Lower leg skin (tissue), 3 donors: ENCODE measurements around the gene DNAH8.

ENCODE experiments used
- POLR2A ChIP-seq, 2 donors: fragments of 450-650 bp; IDR thresholded peaks; one replicate each; pipeline ENCODE4 v1.6.1; 2016 to 2017; ENCODE audit warnings: antibody characterized with exemption in 2 of 2, mild to moderate bottlenecking in 1 of 2, moderate library complexity in 1 of 2
- TF ChIP-seq, protein P1 (sequence below), 3 donors: fragments of 450-650 bp; IDR thresholded peaks; one replicate each; pipeline ENCODE4 v1.5.1; 2016; ENCODE audit warnings: antibody characterized with exemption in 3 of 3, mild to moderate bottlenecking in 3 of 3, moderate library complexity in 2 of 3

- TF ChIP-seq, protein P1, sequence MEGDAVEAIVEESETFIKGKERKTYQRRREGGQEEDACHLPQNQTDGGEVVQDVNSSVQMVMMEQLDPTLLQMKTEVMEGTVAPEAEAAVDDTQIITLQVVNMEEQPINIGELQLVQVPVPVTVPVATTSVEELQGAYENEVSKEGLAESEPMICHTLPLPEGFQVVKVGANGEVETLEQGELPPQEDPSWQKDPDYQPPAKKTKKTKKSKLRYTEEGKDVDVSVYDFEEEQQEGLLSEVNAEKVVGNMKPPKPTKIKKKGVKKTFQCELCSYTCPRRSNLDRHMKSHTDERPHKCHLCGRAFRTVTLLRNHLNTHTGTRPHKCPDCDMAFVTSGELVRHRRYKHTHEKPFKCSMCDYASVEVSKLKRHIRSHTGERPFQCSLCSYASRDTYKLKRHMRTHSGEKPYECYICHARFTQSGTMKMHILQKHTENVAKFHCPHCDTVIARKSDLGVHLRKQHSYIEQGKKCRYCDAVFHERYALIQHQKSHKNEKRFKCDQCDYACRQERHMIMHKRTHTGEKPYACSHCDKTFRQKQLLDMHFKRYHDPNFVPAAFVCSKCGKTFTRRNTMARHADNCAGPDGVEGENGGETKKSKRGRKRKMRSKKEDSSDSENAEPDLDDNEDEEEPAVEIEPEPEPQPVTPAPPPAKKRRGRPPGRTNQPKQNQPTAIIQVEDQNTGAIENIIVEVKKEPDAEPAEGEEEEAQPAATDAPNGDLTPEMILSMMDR (IDR thresholded peaks at IDR 0.05), result no peak
- TF ChIP-seq POLR2A (IDR thresholded peaks at IDR 0.05), result no peak
Measured at GRCh38 chr6:38990475-38990874, 275.4 kb downstream of the DNAH8 start.
